ENCODE measurements around the gene RPL23.

DNA sequence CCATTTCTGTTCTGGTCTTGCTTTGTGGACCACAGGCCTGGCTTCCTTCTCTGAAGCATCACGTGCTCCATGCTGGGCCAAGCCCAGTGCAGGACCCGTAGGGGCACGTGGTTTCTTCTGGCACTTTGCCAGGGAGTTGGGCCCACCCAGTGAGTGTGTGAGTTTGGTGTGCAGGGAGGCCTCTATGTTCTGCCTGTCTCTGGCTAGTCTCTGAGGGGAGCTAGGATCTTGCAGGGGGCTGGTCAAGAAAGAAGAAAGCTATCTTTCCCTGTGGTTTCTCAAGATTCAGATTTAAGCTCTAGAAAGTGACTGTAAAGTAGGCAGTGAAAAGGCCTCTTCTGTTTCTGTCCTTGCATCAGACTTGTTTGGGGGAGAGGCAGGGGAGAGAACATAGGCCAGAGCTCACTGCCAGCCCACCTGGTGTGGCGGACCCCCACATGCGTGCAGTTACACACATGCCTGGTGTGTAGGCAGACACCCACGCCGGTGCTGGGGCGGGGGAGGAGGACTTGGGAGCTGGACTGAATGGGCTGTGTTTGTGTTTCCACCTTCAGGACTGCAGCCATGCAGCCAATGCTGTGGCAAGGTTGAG, 28.2 kb upstream of the RPL23 start:
- TF ChIP-seq, protein P1, sequence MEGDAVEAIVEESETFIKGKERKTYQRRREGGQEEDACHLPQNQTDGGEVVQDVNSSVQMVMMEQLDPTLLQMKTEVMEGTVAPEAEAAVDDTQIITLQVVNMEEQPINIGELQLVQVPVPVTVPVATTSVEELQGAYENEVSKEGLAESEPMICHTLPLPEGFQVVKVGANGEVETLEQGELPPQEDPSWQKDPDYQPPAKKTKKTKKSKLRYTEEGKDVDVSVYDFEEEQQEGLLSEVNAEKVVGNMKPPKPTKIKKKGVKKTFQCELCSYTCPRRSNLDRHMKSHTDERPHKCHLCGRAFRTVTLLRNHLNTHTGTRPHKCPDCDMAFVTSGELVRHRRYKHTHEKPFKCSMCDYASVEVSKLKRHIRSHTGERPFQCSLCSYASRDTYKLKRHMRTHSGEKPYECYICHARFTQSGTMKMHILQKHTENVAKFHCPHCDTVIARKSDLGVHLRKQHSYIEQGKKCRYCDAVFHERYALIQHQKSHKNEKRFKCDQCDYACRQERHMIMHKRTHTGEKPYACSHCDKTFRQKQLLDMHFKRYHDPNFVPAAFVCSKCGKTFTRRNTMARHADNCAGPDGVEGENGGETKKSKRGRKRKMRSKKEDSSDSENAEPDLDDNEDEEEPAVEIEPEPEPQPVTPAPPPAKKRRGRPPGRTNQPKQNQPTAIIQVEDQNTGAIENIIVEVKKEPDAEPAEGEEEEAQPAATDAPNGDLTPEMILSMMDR (IDR thresholded peaks at IDR 0.05) = no peak
- TF ChIP-seq POLR2A (IDR thresholded peaks at IDR 0.05) (no peak), POLR2AphosphoS5 (IDR thresholded peaks at IDR 0.05) (peak; percentile 8)
